ENCODE results near the gene MIF4GD. TPM values are rescaled to one million over a fixed set of nuclear protein-coding genes. Genes with fewer than 3 reads are reported as not detected.

Gene MIF4GD
- total RNA-seq, 1 donor from 2014 or later: 30.0 TPM

- TF ChIP-seq CTCF (IDR thresholded peaks at IDR 0.05; ENCODE audit: insufficient read depth, low read length, severe bottlenecking): no peak
- Histone ChIP-seq H3K36me3 (ENCODE audit: control insufficient read depth, insufficient read depth, low read length) (peaks cover 48% of the 10 kb centered on the region), H3K4me3 (ENCODE audit: low read depth, low read length) (no peak overlapping the region), H3K27me3 (ENCODE audit: control insufficient read depth, insufficient read depth, low read length) (no peaks in the 10 kb centered on the region)
- DNase-seq (ENCODE audit: low read depth) (no peak), FAIRE-seq (no peak)
Observed at GRCh38 chr17:75237100-75238014, 33.7 kb downstream of the MIF4GD start.

- no peak for TF ChIP-seq CTCF (IDR thresholded peaks at IDR 0.05; ENCODE audit: insufficient read depth, low read length, severe bottlenecking)
- Histone ChIP-seq H3K36me3 (ENCODE audit: control insufficient read depth, insufficient read depth, low read length) (peaks cover 36% of the 10 kb centered on the region), H3K4me3 (ENCODE audit: low read depth, low read length) (no peak overlapping the region), H3K27me3 (ENCODE audit: control insufficient read depth, insufficient read depth, low read length) (no peaks in the 10 kb centered on the region)
- FAIRE-seq (no peak), DNase-seq (ENCODE audit: low read depth) (no peak)
Observed at GRCh38 chr17:75232786-75233185, 38.2 kb downstream of the MIF4GD start.

- FAIRE-seq (no peak), DNase-seq (ENCODE audit: low read depth) (no peak)
- H3K4me3 ChIP-seq (ENCODE audit: low read depth, low read length): no peak overlapping the region
- H3K27me3 ChIP-seq (ENCODE audit: control insufficient read depth, insufficient read depth, low read length): no peaks in the 10 kb centered on the region
- TF ChIP-seq CTCF (IDR thresholded peaks at IDR 0.05; ENCODE audit: insufficient read depth, low read length, severe bottlenecking): no peak
- peaks cover 32% of the 10 kb centered on the region for H3K36me3 ChIP-seq (ENCODE audit: control insufficient read depth, insufficient read depth, low read length)
Observed at GRCh38 chr17:75231741-75232464, 39.1 kb downstream of the MIF4GD start.

- H3K36me3 ChIP-seq (ENCODE audit: control insufficient read depth, insufficient read depth, low read length): peaks cover 33% of the 10 kb centered on the region
- TF ChIP-seq CTCF (IDR thresholded peaks at IDR 0.05; ENCODE audit: insufficient read depth, low read length, severe bottlenecking): no peak
- H3K4me3 ChIP-seq (ENCODE audit: low read depth, low read length): no peak overlapping the region
- DNase-seq (ENCODE audit: low read depth): no peak
- H3K27me3 ChIP-seq (ENCODE audit: control insufficient read depth, insufficient read depth, low read length): no peaks in the 10 kb centered on the region
- no peak for FAIRE-seq
Observed at GRCh38 chr17:75231071-75231470, 40.0 kb downstream of the MIF4GD start.

GRCh38 chr17:75228847-75229246, 42.2 kb downstream of the MIF4GD start:
- no peak for TF ChIP-seq CTCF (IDR thresholded peaks at IDR 0.05; ENCODE audit: insufficient read depth, low read length, severe bottlenecking)
- Histone ChIP-seq H3K36me3 (ENCODE audit: control insufficient read depth, insufficient read depth, low read length) (peaks cover 34% of the 10 kb centered on the region), H3K27me3 (ENCODE audit: control insufficient read depth, insufficient read depth, low read length) (no peaks in the 10 kb centered on the region), H3K4me3 (ENCODE audit: low read depth, low read length) (no peak overlapping the region)
- FAIRE-seq (no peak), DNase-seq (ENCODE audit: low read depth) (no peak)
